SK-N-SH treated with all-trans-retinoic acid at 6 μM for 48 hours (cell line): ENCODE measurements around the gene EFCAB12.

ENCODE experiments used
- ATAC-seq: fragments of 200-7000 bp; cut with Tn5 transposase; 3 replicates; pipeline ENCODE4 v1.9.1; 2020; ENCODE audit warnings: mild to moderate bottlenecking, moderate library complexity
- ARNTL ChIP-seq: fragments of 450-650 bp; formaldehyde crosslinking; IDR thresholded peaks from 2 replicates; pipeline ENCODE4 v1.5.0; 2020; ENCODE audit warnings: low read depth, mild to moderate bottlenecking, moderate library complexity, borderline replicate concordance
- BACH2 ChIP-seq: fragments of 250-450 bp; sonication (Bioruptor Pico); IDR thresholded peaks from 2 replicates; pipeline ENCODE4 v1.9.0; 2021; ENCODE audit warnings: mild to moderate bottlenecking, borderline replicate concordance
- CSDC2 ChIP-seq: fragments of 250-450 bp; sonication (Bioruptor Pico); IDR thresholded peaks from 2 replicates; pipeline ENCODE4 v1.5.0; 2020; ENCODE audit warnings: mild to moderate bottlenecking, moderate library complexity
- ESRRG ChIP-seq: fragments of 250-450 bp; sonication (Bioruptor Pico); IDR thresholded peaks from 2 replicates; pipeline ENCODE4 v1.6.1; 2021; ENCODE audit warnings: mild to moderate bottlenecking
- GLIS3 ChIP-seq: fragments of 250-450 bp; sonication (Bioruptor Pico); IDR thresholded peaks from 2 replicates; pipeline ENCODE4 v1.5.0; 2020; ENCODE audit warnings: mild to moderate bottlenecking, moderate library complexity
- ISL1 ChIP-seq: fragments of 250-450 bp; sonication (Bioruptor Pico); IDR thresholded peaks from 2 replicates; pipeline ENCODE4 v2.1.2; 2022; ENCODE audit warnings: mild to moderate bottlenecking, moderate library complexity
- OSR1 ChIP-seq: fragments of 250-450 bp; sonication (Bioruptor Pico); IDR thresholded peaks from 2 replicates; pipeline ENCODE4 v1.8.0; 2022; ENCODE audit warnings: moderate library complexity, mild to moderate bottlenecking, inconsistent platforms
- PPARA ChIP-seq: fragments of 250-450 bp; sonication (Bioruptor Pico); IDR thresholded peaks from 2 replicates; pipeline ENCODE4 v1.5.0; 2020; ENCODE audit warnings: mild to moderate bottlenecking, borderline replicate concordance
- RARB ChIP-seq: fragments of 250-450 bp; sonication (Bioruptor Pico); IDR thresholded peaks from 2 replicates; pipeline ENCODE4 v1.8.0; 2021; ENCODE audit warnings: mild to moderate bottlenecking, moderate library complexity
- SNAI2 ChIP-seq: fragments of 250-450 bp; sonication (Bioruptor Pico); IDR thresholded peaks from 2 replicates; pipeline ENCODE4 v1.5.0; 2020; ENCODE audit warnings: mild to moderate bottlenecking, moderate library complexity
- TCF4 ChIP-seq: fragments of 250-450 bp; sonication (Bioruptor Pico); IDR thresholded peaks from 2 replicates; pipeline ENCODE4 v1.8.0; 2021; ENCODE audit warnings: mild to moderate bottlenecking, moderate library complexity, borderline replicate concordance
- TOX ChIP-seq: fragments of 250-450 bp; sonication (Bioruptor Pico); IDR thresholded peaks from 2 replicates; pipeline ENCODE4 v1.8.0; 2021; ENCODE audit warnings: mild to moderate bottlenecking, moderate library complexity, borderline replicate concordance
- TSHZ2 ChIP-seq: fragments of 250-450 bp; sonication (Bioruptor Pico); IDR thresholded peaks from 2 replicates; pipeline ENCODE4 v1.5.0; 2020; ENCODE audit warnings: mild to moderate bottlenecking, moderate library complexity
- ZC3H10 ChIP-seq: fragments of 250-450 bp; sonication (Bioruptor Pico); IDR thresholded peaks from 2 replicates; pipeline ENCODE4 v1.5.1; 2021; ENCODE audit warnings: mild to moderate bottlenecking, moderate library complexity
- ZFP3 ChIP-seq: fragments of 250-450 bp; sonication (Bioruptor Pico); IDR thresholded peaks from 2 replicates; pipeline ENCODE4 v1.5.0; 2020; ENCODE audit warnings: mild to moderate bottlenecking, moderate library complexity
- ZFP30 ChIP-seq: fragments of 450-650 bp; formaldehyde crosslinking; IDR thresholded peaks from 2 replicates; pipeline ENCODE4 v1.5.0; 2022; ENCODE audit warnings: mild to moderate bottlenecking, moderate library complexity
- ZNF565 ChIP-seq: fragments of 450-650 bp; formaldehyde crosslinking; conservative IDR thresholded peaks from 2 replicates; pipeline ENCODE4 v1.5.0; 2020; ENCODE audit warnings: low read depth, mild to moderate bottlenecking, moderate library complexity
- ZNF8 ChIP-seq: fragments of 450-650 bp; formaldehyde crosslinking; IDR thresholded peaks from 2 replicates; pipeline ENCODE4 v1.5.0; 2020; ENCODE audit warnings: mild to moderate bottlenecking, moderate library complexity
- TF ChIP-seq, protein P1 (sequence below): fragments of 250-450 bp; sonication (Bioruptor Pico); IDR thresholded peaks from 2 replicates; pipeline ENCODE4 v1.8.0; 2020; ENCODE audit warnings: mild to moderate bottlenecking, moderate library complexity, borderline replicate concordance
- TF ChIP-seq, protein P2 (sequence below): fragments of 250-450 bp; sonication (Bioruptor Pico); IDR thresholded peaks from 2 replicates; pipeline ENCODE4 v1.5.1; 2020; ENCODE audit warnings: low read depth, mild to moderate bottlenecking, moderate library complexity
- TF ChIP-seq, protein P3 (sequence below): fragments of 250-450 bp; sonication (Bioruptor Pico); IDR thresholded peaks from 2 replicates; pipeline ENCODE4 v1.5.1; 2021; ENCODE audit warnings: mild to moderate bottlenecking, moderate library complexity

The EFCAB12 gene

DNA sequence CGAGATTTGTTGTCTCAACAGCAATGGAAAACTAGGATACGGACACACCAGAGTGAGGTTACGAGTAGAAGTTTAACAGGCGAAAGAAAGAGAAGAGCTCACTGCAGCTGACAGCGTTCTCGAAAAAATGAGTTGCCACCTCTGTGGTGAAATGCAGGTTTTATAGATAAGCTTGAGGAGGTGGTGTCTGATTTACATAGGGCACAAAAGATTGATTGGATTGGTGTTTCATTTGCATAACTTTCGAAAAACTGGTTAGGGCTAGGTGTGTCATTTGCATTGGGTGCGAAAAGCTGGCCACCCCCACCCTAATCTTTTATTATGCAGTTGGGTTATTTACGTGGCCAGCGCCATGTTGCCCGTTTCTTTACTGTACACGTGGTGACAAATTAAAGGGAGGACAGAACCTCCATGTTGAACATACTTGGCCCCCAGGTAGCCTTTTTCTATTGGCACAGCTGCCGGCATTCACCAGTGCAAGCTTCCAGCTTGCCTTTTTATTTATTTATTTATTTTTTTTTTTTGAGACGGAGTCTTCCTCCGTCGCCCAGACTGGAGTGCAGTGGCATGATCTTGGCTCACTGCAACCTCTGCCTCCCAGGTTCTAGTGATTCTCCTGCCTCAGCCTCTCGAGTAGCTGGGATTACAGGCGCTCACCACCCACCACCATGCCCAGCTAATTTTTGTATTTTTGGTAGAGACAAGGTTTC lies 19.9 kb upstream of the EFCAB12 start:
- TF ChIP-seq, protein P1, sequence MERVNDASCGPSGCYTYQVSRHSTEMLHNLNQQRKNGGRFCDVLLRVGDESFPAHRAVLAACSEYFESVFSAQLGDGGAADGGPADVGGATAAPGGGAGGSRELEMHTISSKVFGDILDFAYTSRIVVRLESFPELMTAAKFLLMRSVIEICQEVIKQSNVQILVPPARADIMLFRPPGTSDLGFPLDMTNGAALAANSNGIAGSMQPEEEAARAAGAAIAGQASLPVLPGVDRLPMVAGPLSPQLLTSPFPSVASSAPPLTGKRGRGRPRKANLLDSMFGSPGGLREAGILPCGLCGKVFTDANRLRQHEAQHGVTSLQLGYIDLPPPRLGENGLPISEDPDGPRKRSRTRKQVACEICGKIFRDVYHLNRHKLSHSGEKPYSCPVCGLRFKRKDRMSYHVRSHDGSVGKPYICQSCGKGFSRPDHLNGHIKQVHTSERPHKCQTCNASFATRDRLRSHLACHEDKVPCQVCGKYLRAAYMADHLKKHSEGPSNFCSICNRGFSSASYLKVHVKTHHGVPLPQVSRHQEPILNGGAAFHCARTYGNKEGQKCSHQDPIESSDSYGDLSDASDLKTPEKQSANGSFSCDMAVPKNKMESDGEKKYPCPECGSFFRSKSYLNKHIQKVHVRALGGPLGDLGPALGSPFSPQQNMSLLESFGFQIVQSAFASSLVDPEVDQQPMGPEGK (CRISPR knock-in tag): no peak
- TF ChIP-seq TCF4 (CRISPR knock-in tag) (no peak), ZNF565 (CRISPR knock-in tag) (no peak), ISL1 (no peak)
- ATAC-seq: no peak

- ATAC-seq: no peak
- TF ChIP-seq ZNF565 (CRISPR knock-in tag) (no peak), RARB (no peak), TOX (no peak), CSDC2 (no peak), ZFP30 (CRISPR knock-in tag) (no peak), ISL1 (no peak), ARNTL (CRISPR knock-in tag) (no peak), ZNF8 (no peak), PPARA (CRISPR knock-in tag) (no peak), ZC3H10 (CRISPR knock-in tag) (no peak), GLIS3 (CRISPR knock-in tag) (no peak), BACH2 (CRISPR knock-in tag) (no peak), TCF4 (CRISPR knock-in tag) (no peak), OSR1 (CRISPR knock-in tag) (no peak), ZFP3 (CRISPR knock-in tag) (no peak), SNAI2 (CRISPR knock-in tag) (no peak)
- TF ChIP-seq, protein P2, sequence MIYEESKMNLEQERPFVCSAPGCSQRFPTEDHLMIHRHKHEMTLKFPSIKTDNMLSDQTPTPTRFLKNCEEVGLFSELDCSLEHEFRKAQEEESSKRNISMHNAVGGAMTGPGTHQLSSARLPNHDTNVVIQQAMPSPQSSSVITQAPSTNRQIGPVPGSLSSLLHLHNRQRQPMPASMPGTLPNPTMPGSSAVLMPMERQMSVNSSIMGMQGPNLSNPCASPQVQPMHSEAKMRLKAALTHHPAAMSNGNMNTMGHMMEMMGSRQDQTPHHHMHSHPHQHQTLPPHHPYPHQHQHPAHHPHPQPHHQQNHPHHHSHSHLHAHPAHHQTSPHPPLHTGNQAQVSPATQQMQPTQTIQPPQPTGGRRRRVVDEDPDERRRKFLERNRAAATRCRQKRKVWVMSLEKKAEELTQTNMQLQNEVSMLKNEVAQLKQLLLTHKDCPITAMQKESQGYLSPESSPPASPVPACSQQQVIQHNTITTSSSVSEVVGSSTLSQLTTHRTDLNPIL (CRISPR knock-in tag): no peak
- TF ChIP-seq, protein P1 (CRISPR knock-in tag): no peak
- TF ChIP-seq, protein P3, sequence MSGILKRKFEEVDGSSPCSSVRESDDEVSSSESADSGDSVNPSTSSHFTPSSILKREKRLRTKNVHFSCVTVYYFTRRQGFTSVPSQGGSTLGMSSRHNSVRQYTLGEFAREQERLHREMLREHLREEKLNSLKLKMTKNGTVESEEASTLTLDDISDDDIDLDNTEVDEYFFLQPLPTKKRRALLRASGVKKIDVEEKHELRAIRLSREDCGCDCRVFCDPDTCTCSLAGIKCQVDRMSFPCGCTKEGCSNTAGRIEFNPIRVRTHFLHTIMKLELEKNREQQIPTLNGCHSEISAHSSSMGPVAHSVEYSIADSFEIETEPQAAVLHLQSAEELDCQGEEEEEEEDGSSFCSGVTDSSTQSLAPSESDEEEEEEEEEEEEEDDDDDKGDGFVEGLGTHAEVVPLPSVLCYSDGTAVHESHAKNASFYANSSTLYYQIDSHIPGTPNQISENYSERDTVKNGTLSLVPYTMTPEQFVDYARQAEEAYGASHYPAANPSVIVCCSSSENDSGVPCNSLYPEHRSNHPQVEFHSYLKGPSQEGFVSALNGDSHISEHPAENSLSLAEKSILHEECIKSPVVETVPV: no peak
Observed at GRCh38 chr3:129446926-129447325, 18.5 kb upstream of the EFCAB12 start.

DNA sequence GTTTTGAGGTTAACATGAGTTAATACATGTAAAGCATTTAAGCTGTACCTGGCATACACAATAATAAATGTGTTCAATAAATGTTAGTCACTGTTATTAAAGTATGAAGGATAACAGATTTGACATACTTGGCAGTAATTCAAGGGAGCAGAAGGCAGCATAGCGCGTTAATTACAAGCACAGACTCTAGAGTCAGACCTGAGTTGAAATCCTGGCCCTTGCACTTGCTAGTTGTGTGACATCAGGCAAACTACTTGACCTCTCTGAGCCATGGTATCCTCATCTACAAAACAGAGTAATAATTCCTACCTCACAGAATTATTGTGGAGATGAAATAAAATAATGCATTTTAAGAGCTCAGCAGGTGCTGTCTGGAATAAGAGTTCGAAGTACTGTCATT lies 17.0 kb upstream of the EFCAB12 start:
- ATAC-seq: no peak
- no peak for TF ChIP-seq ZFP30 (CRISPR knock-in tag)
- no peak for TF ChIP-seq ESRRG (CRISPR knock-in tag)
- TF ChIP-seq, protein P2 (CRISPR knock-in tag): no peak
- no peak for TF ChIP-seq ARNTL (CRISPR knock-in tag)
- no peak for TF ChIP-seq TSHZ2 (CRISPR knock-in tag)
- no peak for TF ChIP-seq OSR1 (CRISPR knock-in tag)
- no peak for TF ChIP-seq GLIS3 (CRISPR knock-in tag)
- no peak for TF ChIP-seq ZNF565 (CRISPR knock-in tag)
